GM19438 (cell line): ENCODE data around the gene TBX1.

Experiments
- ATAC-seq: cut with Tn5 transposase; IDR thresholded peaks from one replicate; pipeline ENCODE4 v1.9.1; 2021; ENCODE audit warnings: low read depth; ENCODE audit not compliant: unreplicated experiment

Gene TBX1

DNA sequence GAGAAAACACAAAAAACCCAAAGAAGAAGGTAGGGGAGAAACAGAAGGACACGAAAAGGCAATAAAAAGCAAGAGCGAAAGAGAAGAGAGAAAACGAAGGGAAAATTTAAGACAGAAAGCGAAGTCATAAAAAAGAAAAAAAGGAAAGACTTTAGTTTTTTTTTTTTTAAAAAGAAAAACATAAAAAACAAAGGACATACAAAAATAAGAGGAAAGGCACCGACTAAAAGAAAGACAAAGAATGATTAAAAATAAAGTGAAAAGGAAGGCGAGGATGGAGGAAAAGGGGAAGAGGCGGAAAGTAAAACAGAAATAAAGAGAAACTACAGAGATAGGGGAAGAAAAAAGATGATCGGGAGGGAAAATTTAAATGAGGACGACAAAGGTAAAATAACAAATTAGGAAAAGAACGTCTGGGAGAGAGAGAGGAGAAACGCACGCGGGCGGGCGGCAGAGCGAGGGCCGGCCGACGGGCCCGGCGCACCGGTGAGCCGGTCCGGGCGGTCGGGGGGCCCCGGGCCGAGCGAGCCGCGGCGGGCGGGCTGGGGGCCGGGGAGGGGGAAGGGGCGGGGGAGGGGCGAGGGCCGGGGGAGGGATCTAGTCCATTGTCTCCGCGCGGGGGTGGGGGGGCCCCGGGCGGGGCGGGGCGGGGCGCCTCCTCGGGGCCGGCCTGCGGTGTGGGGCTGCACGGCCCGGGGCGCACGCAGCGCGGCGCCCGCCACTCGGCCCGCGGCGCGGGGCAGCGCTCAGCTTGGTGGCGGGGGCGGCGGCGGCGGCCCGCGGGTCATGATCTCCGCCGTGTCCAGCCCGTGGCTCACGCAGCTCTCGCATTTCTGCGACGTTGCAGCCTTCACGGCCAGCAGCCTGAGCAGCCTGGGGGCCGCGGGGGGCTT, at the start of gene TBX1:
TBX1 (plus strand) TSS at position 721 of the 893 bp plus-strand sequence; CDS start at position 787, 66 bp downstream.
- ATAC-seq = no peak

- ATAC-seq = no peak
These were observed 47.3 kb upstream of the TBX1 start for GRCh38 chr22:19713245-19713644.

GRCh38 chr22:19713650-19714311, 46.8 kb upstream of the TBX1 start:
- ATAC-seq = no peak

- ATAC-seq = no peak
These were observed 46.0 kb upstream of the TBX1 start, which contains the start of gene SEPTIN5 for GRCh38 chr22:19714312-19715187. TSS of gene SEPTIN5 (plus strand) at chr22:19714503. CDS start at chr22:19714589, 86 bp downstream.

DNA sequence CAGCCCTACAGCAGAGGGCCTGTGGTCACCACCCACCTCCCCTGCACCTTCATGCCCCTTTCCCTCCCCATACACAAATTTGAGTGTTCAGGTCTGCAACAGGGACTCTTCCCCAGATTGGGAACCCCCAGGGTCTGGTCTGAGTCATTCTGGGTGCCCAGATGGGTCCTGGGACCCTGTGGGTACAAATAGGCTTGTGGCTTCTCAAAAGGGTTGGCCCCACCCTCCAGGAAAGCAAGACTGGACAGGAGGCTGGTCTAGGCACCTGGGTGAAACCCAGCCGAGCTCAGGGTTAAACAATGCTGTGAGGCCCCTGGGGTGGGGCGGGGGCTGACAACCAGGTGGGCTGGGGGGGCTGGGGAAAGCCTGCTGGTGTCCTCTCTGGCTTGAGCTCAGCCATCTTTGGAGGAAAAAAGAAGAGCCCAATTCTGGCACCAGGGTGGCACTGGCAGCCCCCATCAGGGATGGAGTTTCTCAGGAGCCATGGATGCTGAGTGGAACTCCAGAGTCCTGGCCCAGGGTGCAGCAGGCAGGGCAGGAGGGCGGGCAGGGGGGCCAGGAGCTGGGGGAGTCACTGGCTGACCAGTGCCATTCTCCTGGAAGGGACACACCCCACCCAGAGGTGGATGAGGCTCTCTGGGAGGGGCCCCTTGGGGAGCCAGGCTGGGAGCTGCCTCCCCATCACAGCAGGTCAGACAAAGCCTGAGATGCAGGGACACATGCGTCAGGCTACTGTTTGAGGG, 45.2 kb upstream of the TBX1 start:
- ATAC-seq = no peak

- no peak for ATAC-seq
These were observed 44.3 kb upstream of the TBX1 start for GRCh38 chr22:19716041-19716828.

DNA sequence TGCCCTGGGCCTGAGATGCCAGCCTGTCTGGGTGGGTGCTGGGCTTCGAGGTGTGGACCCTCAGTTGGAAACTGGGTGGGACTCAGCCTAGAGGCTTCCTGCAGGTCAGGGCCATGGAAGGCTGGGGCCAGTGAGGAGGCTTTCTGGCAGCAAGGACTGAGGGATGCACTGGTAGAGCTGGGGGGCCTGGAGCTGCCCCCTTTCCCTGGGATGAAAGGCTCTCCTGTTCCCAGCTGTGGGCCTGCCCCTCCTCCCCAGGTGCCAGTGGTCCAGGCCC, 43.8 kb upstream of the TBX1 start:
- no peak for ATAC-seq

- ATAC-seq = no peak
These were observed 43.4 kb upstream of the TBX1 start for GRCh38 chr22:19717181-19717580.

GRCh38 chr22:19717691-19718455, 42.7 kb upstream of the TBX1 start:
- no peak for ATAC-seq

DNA sequence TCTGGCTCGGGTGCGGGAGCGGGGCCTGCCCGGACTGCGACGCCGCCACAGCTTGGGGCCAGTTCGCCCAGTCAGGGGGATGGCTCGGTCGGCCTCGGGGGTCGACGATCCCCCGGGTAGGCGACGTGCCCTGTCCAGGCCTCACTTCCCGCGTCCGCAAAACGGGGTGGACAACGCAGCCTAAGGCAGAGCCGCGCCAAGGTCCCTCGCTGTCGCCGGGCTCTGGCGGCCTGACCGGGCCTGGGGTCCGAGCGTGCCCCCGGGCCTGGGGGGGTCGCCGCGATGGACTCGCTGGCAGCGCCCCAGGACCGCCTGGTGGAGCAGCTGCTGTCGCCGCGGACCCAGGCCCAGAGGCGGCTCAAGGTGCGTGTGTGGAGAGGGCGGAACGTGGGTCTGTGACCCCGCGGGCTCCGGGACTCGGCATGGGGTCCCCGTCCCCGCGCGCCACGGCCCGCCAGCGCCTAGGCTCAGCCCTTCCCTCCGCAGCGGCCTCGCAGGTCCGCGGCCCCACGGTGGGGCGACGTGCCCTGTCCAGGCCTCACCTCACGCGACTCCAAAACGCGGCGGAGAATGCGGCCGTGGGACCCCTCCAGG, 42.0 kb upstream of the TBX1 start:
- ATAC-seq = no peak

DNA sequence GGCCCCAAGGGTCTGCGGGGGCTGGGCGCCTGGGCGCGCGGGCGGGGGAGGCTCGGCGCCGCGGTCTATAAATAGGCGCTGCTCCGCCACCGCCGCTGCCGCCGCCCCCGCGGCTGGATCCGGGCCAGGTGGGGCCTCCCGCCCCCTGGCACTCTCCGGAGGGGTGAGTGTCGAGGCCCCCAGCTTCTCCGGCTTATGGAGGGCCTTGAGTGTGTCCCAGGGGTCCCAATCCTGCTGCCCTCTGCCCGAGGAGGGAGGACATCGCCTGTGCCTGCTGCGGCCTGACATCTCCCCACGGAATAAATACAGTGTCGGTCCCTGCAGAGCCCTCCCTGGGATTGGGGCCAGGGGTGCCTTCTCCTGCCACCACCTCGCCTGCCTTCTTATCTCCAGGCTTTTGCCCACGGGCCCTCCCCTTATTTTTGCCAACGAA, 41.5 kb upstream of the TBX1 start:
- no peak for ATAC-seq

- no peak for ATAC-seq
These were observed 41.0 kb upstream of the TBX1 start for GRCh38 chr22:19719488-19720021.

- no peak for ATAC-seq
These were observed 40.3 kb upstream of the TBX1 start for GRCh38 chr22:19720150-19720827.

DNA sequence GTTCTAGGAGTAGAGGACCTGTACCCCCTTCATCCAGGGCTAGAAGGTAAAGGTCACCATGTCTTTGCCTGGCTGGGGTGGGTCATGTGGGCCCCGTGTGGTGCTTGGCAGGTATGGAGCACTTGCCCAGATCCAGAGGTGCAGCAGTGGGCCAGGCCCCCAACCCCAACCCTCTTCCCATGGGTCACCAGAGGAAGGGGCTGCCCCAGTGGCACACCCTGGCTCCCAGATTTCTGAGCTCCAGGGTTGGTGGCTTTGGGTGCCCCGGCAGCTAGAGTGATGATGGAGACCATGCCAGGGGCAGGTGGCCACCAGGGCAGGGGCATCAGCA, 39.6 kb upstream of the TBX1 start:
- ATAC-seq = no peak

GRCh38 chr22:19721330-19722177, 39.0 kb upstream of the TBX1 start:
- ATAC-seq = no peak

DNA sequence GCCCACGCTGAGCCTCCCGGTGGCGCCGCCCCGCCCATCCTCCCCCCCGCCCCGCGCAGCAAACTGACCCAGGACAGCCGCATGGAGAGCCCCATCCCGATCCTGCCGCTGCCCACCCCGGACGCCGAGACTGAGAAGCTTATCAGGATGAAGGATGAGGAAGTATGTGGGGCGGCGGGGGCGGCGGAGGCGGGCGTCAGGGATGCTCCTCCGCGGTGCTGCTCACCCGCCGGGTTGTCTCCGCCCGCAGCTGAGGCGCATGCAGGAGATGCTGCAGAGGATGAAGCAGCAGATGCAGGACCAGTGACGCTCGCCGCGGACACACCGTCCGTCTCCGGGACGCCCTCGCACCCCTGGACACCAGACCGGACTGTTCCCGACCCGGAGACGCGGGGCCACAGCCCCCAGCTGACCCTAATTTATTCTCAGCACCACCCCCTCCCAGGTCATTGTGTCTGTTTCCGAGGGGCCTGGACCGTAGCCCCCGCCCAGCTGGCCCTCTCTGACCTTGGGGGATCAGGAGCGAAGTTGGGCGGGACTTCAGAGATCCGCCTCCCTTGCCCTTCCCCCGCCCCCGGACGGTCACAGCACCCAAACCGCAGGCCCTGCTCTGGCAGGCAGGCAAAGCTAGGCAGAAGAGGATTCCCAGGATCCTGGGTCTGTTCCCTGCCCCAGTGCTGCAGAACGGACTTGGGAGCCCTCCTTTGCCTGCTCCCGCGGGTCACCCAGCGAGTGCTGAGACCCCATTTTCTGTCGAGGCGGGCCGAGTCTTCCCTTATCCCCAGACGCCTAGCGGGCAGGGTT, 38.2 kb upstream of the TBX1 start:
- ATAC-seq = no peak
